ENCODE results near the gene EXOC4. TPM values are rescaled to one million over a fixed set of nuclear protein-coding genes. Genes with fewer than 3 reads are reported as not detected.

The EXOC4 gene
- total RNA-seq, 1 experiment from 2014 or later: 75.8 TPM

DNA sequence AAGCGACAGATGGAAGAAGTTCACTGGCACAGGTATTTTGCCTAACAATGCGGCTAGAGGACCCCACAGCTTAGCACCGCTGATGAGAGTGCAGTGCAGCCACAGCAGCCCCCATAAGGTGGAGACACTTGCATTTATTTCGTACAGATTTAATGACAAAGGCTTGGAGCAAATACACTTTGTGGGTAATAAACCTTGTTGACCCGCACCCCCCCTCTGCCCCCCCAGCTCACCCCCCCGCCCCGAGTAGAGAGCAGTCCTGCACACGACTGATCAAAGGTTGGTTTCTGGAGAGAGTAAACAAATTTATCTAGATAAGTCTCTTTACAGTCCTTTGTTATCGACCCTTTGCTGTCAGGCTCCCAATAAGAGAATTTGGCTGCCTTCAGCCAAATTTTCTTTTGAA is 777.6 kb downstream of the EXOC4 start:
- Histone ChIP-seq H3K23ac (ENCODE audit: insufficient read length, low read depth, low read length) (no peak overlapping the region), H2AK5ac (ENCODE audit: insufficient read length, low read length) (no peak overlapping the region), H4K20me1 (ENCODE audit: control insufficient read depth, insufficient read depth, insufficient read length) (no peaks in the 10 kb centered on the region), H3K18ac (ENCODE audit: insufficient read length, low read depth, low read length) (no peak overlapping the region), H3K79me2 (ENCODE audit: insufficient read depth, low read length) (no peaks in the 10 kb centered on the region), H3K27me3 (ENCODE audit: insufficient read depth, low read length) (no peaks in the 10 kb centered on the region), H3K4ac (ENCODE audit: low read depth, low read length) (no peak overlapping the region), H3K27ac (ENCODE audit: insufficient read length, low read depth, low read length) (no peak overlapping the region), H4K8ac (replicated peaks; ENCODE audit: insufficient read length, low read depth, low read length) (no peak overlapping the region), H2BK12ac (ENCODE audit: insufficient read length, low read depth, low read length) (no peak overlapping the region), H3K4me1 (ENCODE audit: insufficient read depth, low read length) (peaks cover 9% of the 10 kb centered on the region), H3K23me2 (ENCODE audit: insufficient read length, low read depth, low read length, poor library complexity, severe bottlenecking) (no peaks in the 10 kb centered on the region), H4K91ac (ENCODE audit: insufficient read length, low read depth, low read length) (no peak overlapping the region), H3K14ac (ENCODE audit: insufficient read depth, low read length) (no peak overlapping the region), H3K9me3 (ENCODE audit: control insufficient read depth, low read depth, low read length) (peaks cover 4% of the 10 kb centered on the region), H3K79me1 (ENCODE audit: insufficient read depth, low read depth, low read length, poor library complexity, severe bottlenecking) (no peaks in the 10 kb centered on the region), H2BK5ac (ENCODE audit: insufficient read length, low read length) (no peak overlapping the region), H3K56ac (ENCODE audit: insufficient read length, low read depth, low read length) (no peak overlapping the region), H4K5ac (ENCODE audit: insufficient read length, low read depth, low read length) (no peak overlapping the region), H3K4me2 (ENCODE audit: insufficient read depth, insufficient read length, low read length) (no peak overlapping the region), H2AFZ (ENCODE audit: low read length) (no peak overlapping the region), H2BK20ac (ENCODE audit: low read depth, low read length, poor library complexity, severe bottlenecking) (no peak overlapping the region), H2BK120ac (ENCODE audit: low read depth, low read length, poor library complexity, severe bottlenecking) (no peak overlapping the region), H2BK15ac (ENCODE audit: low read depth, low read length) (no peak overlapping the region), H3T11ph (ENCODE audit: low read length) (no peak overlapping the region), H3K9ac (ENCODE audit: extremely low read depth, insufficient read length, low read length) (no peak overlapping the region)
- H3K4me1 Mint-ChIP-seq: peaks cover 42% of the 10 kb centered on the region in 2 experiments
- TF ChIP-seq, protein P1, sequence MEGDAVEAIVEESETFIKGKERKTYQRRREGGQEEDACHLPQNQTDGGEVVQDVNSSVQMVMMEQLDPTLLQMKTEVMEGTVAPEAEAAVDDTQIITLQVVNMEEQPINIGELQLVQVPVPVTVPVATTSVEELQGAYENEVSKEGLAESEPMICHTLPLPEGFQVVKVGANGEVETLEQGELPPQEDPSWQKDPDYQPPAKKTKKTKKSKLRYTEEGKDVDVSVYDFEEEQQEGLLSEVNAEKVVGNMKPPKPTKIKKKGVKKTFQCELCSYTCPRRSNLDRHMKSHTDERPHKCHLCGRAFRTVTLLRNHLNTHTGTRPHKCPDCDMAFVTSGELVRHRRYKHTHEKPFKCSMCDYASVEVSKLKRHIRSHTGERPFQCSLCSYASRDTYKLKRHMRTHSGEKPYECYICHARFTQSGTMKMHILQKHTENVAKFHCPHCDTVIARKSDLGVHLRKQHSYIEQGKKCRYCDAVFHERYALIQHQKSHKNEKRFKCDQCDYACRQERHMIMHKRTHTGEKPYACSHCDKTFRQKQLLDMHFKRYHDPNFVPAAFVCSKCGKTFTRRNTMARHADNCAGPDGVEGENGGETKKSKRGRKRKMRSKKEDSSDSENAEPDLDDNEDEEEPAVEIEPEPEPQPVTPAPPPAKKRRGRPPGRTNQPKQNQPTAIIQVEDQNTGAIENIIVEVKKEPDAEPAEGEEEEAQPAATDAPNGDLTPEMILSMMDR (conservative IDR thresholded peaks at IDR 0.05): no peak
- H3K4me3 Mint-ChIP-seq: no peak overlapping the region
- peaks cover 11 to 28% (median 18%) of the 10 kb centered on the region in 3 experiments for H3K36me3 Mint-ChIP-seq (ENCODE audit: insufficient read depth in 1 of 3, low read depth in 3 of 3)
- peaks cover 18% of the 10 kb centered on the region in 2 experiments for H3K9me3 Mint-ChIP-seq
- no peaks in the 10 kb centered on the region; the same call in none of the 2 replicates for H3K27me3 Mint-ChIP-seq (ENCODE audit: low read depth)
- DNase-seq: no peak
- WGBS (ENCODE audit: extremely low coverage, insufficient read length, low lambda C conversion rate): no CpG with 5 or more reads among the region's 9 CpGs
- H3K27ac Mint-ChIP-seq: no peak overlapping the region
